HepG2 (cell line): ENCODE results near the gene EPHA1. TPM values are rescaled to one million over a fixed set of nuclear protein-coding genes. Genes with fewer than 3 reads are reported as not detected.

Experiments used
- IKZF4 ChIP-seq: sonication (generic); formaldehyde crosslinking; IDR thresholded peaks from 2 replicates; pipeline ENCODE4 v1.5.1; 2020; ENCODE audit warnings: borderline replicate concordance, mild to moderate bottlenecking, low read depth, missing genetic modification reagents; ENCODE audit errors: not compliant biosample characterization
- MBNL3 ChIP-seq: fragments of 250-450 bp; sonication (Bioruptor Pico); conservative IDR thresholded peaks from 2 replicates; pipeline ENCODE4 v1.8.0; 2022; ENCODE audit warnings: mild to moderate bottlenecking, inconsistent platforms
- PRMT3 ChIP-seq: sonication (generic); formaldehyde crosslinking; IDR thresholded peaks from 2 replicates; pipeline ENCODE4 v1.8.1; 2022; ENCODE audit warnings: low read depth, mild to moderate bottlenecking, moderate library complexity, missing genetic modification reagents, borderline replicate concordance
- SIX4 ChIP-seq: sonication (generic); formaldehyde crosslinking; IDR thresholded peaks from 2 replicates; pipeline ENCODE4 v1.4.0; 2020; ENCODE audit warnings: missing genetic modification reagents
- THAP8 ChIP-seq: sonication (generic); formaldehyde crosslinking; IDR thresholded peaks from 2 replicates; pipeline ENCODE4 v1.5.1; 2020; ENCODE audit warnings: missing genetic modification reagents, mild to moderate bottlenecking, borderline replicate concordance
- ZBTB4 ChIP-seq: sonication (generic); formaldehyde crosslinking; IDR thresholded peaks from 2 replicates; pipeline ENCODE4 v1.4.0; 2020; ENCODE audit warnings: missing genetic modification reagents, mild to moderate bottlenecking, borderline replicate concordance
- ZMYM2 ChIP-seq: sonication (generic); formaldehyde crosslinking; IDR thresholded peaks from 2 replicates; pipeline ENCODE4 v1.8.0; 2022; ENCODE audit warnings: mild to moderate bottlenecking, missing genetic modification reagents
- ZNF569 ChIP-seq: sonication (generic); formaldehyde crosslinking; IDR thresholded peaks from 2 replicates; pipeline ENCODE4 v1.5.0; 2020; ENCODE audit warnings: mild to moderate bottlenecking, missing genetic modification reagents, moderate library complexity, borderline replicate concordance
- ZNF577 ChIP-seq: sonication (generic); formaldehyde crosslinking; IDR thresholded peaks from 2 replicates; pipeline ENCODE4 v1.4.0; 2020; ENCODE audit warnings: mild to moderate bottlenecking, low read depth, missing genetic modification reagents, borderline replicate concordance
- ZNF713 ChIP-seq: sonication (generic); formaldehyde crosslinking; IDR thresholded peaks from 2 replicates; pipeline ENCODE4 v1.4.0; 2020; ENCODE audit warnings: mild to moderate bottlenecking, missing genetic modification reagents
- ZSCAN31 ChIP-seq: sonication (generic); formaldehyde crosslinking; IDR thresholded peaks from 2 replicates; pipeline ENCODE4 v1.5.0; 2020; ENCODE audit warnings: low read depth, mild to moderate bottlenecking, missing genetic modification reagents
- ZSCAN9 ChIP-seq: IDR thresholded peaks from 2 replicates; pipeline ENCODE4 v1.6.1; 2016; ENCODE audit warnings: borderline replicate concordance
- polyA plus RNA-seq, 8 experiments: library from polyadenylated mRNA; depleted of rRNA in 3 of 8; stranded (reverse) in 7 of 8; unstranded in 1 of 8; fragments of >200 nt; fragmentation: Illumina TruSeq in 4 of 8; extraction: Trizol in 4 of 8; gene quantifications; 2 replicates each; pipeline versions ENCODE4 v1.2.1 to v1.2.3, GENCODE V29; 2011 to 2016; ENCODE audit warnings: low read depth in 4 of 8, missing spikeins in 1 of 8, mixed read lengths in 1 of 8; ENCODE audit not compliant: insufficient read depth in 1 of 8
- total RNA-seq, 5 experiments: library from RNA; depleted of rRNA; stranded (reverse); fragments of >200 nt; fragmentation: Illumina TruSeq; extraction: Trizol; gene quantifications; 2 replicates each; pipeline ENCODE4 v1.2.3, GENCODE V29; 2016; ENCODE audit warnings: low read depth in 1 of 5
- TF ChIP-seq, protein P1 (sequence below): sonication (generic); formaldehyde crosslinking; IDR thresholded peaks from 2 replicates; pipeline ENCODE4 v1.8.0; 2022; ENCODE audit warnings: missing genetic modification reagents, mild to moderate bottlenecking, inconsistent platforms, borderline replicate concordance
- TF ChIP-seq, protein P2 (sequence below): sonication (generic); formaldehyde crosslinking; IDR thresholded peaks from 2 replicates; pipeline ENCODE4 v1.4.0; 2020; ENCODE audit warnings: missing genetic modification reagents, borderline replicate concordance

The EPHA1 gene
- total and polyA plus RNA-seq, 2 of the 13 experiments (the other 11 are each of a cell fraction or from before 2014, with no cell fraction given), result 4.6 to 17.1 TPM

DNA sequence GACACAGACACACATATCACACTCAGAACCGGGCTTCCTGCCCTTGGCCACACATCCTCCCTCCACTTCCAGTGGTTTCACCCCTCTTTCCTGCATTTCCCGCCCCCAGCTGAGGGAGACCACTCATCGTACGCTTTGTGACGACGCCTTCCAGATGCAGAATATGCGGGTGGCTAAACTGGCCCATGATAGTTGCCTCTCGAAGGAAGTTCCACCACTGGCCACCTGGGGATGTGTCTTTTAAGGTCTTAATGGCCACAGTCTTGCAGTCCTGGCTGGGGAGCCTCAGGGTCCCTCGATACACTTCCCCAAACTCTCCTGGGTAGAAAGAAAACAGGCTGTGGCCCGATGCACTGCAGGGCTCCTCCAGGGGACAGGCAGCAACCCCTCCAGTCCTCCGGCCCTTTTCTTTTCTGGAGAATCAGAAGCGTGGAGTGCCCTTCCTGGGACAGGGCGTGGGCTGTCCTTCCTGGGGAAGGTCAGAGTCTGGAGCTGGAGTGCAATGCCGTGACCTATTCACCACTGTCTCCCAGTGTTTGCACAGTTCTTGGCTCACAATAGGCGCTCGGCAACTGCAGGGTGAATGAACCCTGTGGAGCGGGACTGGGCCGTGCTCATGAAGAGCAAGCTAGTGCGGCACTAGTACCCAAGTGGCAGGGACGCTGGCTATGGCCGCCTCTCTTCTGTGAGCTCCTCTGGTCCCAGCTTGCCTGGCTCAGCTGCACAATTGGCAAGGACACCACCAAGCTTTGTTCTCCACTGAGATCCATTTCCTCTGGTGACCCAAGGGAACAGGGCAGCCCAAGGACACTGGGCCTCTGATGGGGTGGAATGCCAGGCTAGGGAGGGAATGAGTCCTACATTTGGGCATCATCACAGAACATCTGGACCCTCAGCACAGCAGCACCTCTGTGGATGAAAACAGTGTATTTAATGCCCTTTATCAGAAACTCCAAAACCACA lies 13.2 kb downstream of the EPHA1 start (continued):
- TF ChIP-seq, protein P1, sequence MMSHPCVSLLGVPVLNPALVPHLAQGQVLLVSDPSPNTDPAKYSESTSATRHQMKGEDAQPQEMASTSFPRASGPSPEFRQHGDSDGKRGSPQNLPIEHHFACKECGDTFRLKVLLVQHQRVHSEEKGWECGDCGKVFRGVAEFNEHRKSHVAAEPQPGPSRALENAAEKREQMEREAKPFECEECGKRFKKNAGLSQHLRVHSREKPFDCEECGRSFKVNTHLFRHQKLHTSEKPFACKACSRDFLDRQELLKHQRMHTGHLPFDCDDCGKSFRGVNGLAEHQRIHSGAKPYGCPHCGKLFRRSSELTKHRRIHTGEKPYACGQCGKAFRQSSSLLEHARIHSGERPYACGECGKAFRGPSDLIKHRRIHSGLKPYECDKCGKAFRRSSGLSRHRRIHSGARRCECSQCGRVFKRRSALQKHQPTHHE, result no peak
- no peak for TF ChIP-seq ZSCAN9
- peak; percentile 60; the same call in 1 of the 2 replicates for TF ChIP-seq ZSCAN31 (CRISPR knock-in tag)
- no peak for TF ChIP-seq PRMT3 (CRISPR knock-in tag)
- no peak for TF ChIP-seq ZBTB4
- no peak for TF ChIP-seq SIX4 (CRISPR knock-in tag)
- no peak for TF ChIP-seq ZMYM2
- TF ChIP-seq MBNL3 (CRISPR knock-in tag), result no peak
- TF ChIP-seq, protein P2, sequence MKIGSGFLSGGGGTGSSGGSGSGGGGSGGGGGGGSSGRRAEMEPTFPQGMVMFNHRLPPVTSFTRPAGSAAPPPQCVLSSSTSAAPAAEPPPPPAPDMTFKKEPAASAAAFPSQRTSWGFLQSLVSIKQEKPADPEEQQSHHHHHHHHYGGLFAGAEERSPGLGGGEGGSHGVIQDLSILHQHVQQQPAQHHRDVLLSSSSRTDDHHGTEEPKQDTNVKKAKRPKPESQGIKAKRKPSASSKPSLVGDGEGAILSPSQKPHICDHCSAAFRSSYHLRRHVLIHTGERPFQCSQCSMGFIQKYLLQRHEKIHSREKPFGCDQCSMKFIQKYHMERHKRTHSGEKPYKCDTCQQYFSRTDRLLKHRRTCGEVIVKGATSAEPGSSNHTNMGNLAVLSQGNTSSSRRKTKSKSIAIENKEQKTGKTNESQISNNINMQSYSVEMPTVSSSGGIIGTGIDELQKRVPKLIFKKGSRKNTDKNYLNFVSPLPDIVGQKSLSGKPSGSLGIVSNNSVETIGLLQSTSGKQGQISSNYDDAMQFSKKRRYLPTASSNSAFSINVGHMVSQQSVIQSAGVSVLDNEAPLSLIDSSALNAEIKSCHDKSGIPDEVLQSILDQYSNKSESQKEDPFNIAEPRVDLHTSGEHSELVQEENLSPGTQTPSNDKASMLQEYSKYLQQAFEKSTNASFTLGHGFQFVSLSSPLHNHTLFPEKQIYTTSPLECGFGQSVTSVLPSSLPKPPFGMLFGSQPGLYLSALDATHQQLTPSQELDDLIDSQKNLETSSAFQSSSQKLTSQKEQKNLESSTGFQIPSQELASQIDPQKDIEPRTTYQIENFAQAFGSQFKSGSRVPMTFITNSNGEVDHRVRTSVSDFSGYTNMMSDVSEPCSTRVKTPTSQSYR, result peak; percentile 36; the same call in 1 of the 2 replicates
- no peak for TF ChIP-seq ZNF577 (CRISPR knock-in tag)
- TF ChIP-seq THAP8 (CRISPR knock-in tag), result no peak
- no peak for TF ChIP-seq ZNF569 (CRISPR knock-in tag)
- no peak for TF ChIP-seq IKZF4 (CRISPR knock-in tag)
- peak; percentile 68; the same call in 1 of the 2 replicates for TF ChIP-seq ZNF713 (CRISPR knock-in tag)
